Right lobe of liver (tissue), 5 donors: ENCODE measurements around the gene WIPI1. TPM values are rescaled to one million over a fixed set of nuclear protein-coding genes. Genes with fewer than 3 reads are reported as not detected.

ENCODE experiments used
- microRNA counts: library from miRNA; unstranded; fragments of <30 nt; microRNA quantifications from one replicate; lab custom pipeline; 2016
- microRNA-seq, 2 donors: library from miRNA; unstranded; fragments of <30 nt; microRNA quantifications; one replicate each; pipeline ENCODE4, GENCODE V29; 2019 to 2020
- small RNA-seq, 2 experiments: library from RNA; depleted of rRNA; stranded (forward); fragments of <200 nt; gene quantifications; one replicate each; pipeline ENCODE3, GENCODE V24; 2016
- total RNA-seq, 6 experiments: library from RNA; depleted of rRNA in 2 of 6; stranded (reverse); fragments of >200 nt in 2 of 6; fragmentation: NEBNext Ultra II Directional in 3 of 6; extraction: Animal tissue kit (Norgen Biotek cat#: 25700) in 3 of 6; gene quantifications; one replicate each; pipeline versions ENCODE4 v1.1.0 to v1.2.4, GENCODE V29; 2016 to 2023
- donor health status: DM: no; HTN: no; CAD: no.
- donor health status: DM: no; HTN: no; CAD: no.
- donor health status: DM: no; HTN: yes; CAD: no.
- donor health status: DM: no; HTN: yes; CAD: no.

Gene WIPI1
- total RNA-seq, 6 experiments from 2014 or later, result 18.0 to 23.8 (median 19.9) TPM

MicroRNA genes within 50 kb of the gene (microRNA counts, 767-probe panel; counts per million panel counts)
- 237 counts per million for microRNA hsa-miR-635 (lab: Ali Mortazavi, UCI)

Small RNA genes within 50 kb of the gene (microRNA-seq; reads per million reads assigned to microRNA genes)
- gene MIR635, result 0 reads per million in 2 donors

Small RNA genes within 50 kb of the gene (small RNA-seq; reads per million reads assigned to genes)
- 0 reads per million in 2 experiments for gene MIR635

Other genes with a start within 250 kb of the WIPI1 start
- gene AMZ2, start 209.5 kb downstream of the WIPI1 start, total RNA-seq, result 10 to 100 TPM; 15.3 to 31.2 (median 18.2) TPM
- 1 to 10 TPM in 1 of 6 experiments, under 1 TPM in 5; 0.19 to 1.2 (median 0.45) TPM for gene SLC16A6, start 166.4 kb downstream of the WIPI1 start, total RNA-seq
- 1 to 10 TPM; 1.2 to 3.3 (median 2.5) TPM for gene ARSG, start 166.0 kb downstream of the WIPI1 start, total RNA-seq
- gene PRKAR1A, start 54.9 kb upstream of the WIPI1 start, total RNA-seq, result 100 to 1,000 TPM; 109 to 172 (median 136) TPM
- gene FAM20A, start 143.9 kb upstream of the WIPI1 start, total RNA-seq, result 10 to 100 TPM; 28.2 to 86.0 (median 45.0) TPM